Measurements from ENCODE around the gene LGALS1. TPM values are rescaled to one million over a fixed set of nuclear protein-coding genes. Genes with fewer than 3 reads are reported as not detected.

Gene LGALS1
- total RNA-seq, 2 experiments from 2014 or later: 85.1 to 93.7 TPM

DNA sequence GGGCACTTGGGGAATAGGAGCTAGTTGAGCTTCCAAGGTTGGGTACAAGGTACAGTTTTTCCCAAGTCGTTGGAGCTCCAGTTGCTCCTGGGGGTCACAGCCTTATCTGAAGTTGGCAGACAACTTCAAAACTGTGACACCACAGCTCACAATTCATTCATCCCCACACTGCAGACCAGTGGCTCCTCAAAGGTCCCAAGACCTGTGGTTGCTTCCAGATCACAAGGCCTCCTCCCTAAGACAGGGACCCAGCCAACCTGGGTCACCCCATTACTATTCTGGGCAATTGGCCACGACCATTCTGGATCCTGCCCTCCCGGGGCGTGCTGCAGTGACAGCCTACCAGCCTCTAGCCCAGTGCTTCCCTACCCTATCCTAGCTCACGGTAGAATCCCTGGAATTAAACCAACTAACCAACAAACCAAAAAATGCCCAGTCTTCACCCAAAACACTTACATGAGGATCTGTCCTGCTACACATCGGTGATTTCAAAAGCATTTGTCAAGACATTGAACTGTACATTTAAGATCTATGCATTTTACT, 17.8 kb upstream of the LGALS1 start:
- ATAC-seq (ENCODE audit: poor library complexity) (no peak), DNase-seq (no peak)
- Mint-ChIP-seq H3K4me1 (ENCODE audit: low read depth) (peaks cover 44% of the 10 kb centered on the region), H3K4me3 (peak overlapping the region; percentile 91), H3K27ac (peak overlapping the region; percentile 91), H3K9me3 (no peaks in the 10 kb centered on the region), H3K36me3 (ENCODE audit: low read depth) (peaks cover 40% of the 10 kb centered on the region), H3K27me3 (no peaks in the 10 kb centered on the region)
- Histone ChIP-seq H3K4me3 (ENCODE audit: low read length) (peak overlapping the region; percentile 52), H3K36me3 (ENCODE audit: insufficient read depth, low read length) (peaks cover 20% of the 10 kb centered on the region), H3K27ac (ENCODE audit: low read depth in 1 of 2, low read length in 2 of 2) (peak overlapping the region; percentile 48 to 78), H3K9me3 (ENCODE audit: control insufficient read depth in 1 of 2, insufficient read depth in 1 of 2, low read length in 2 of 2) (no peaks in the 10 kb centered on the region), H3K27me3 (ENCODE audit: control insufficient read depth in 1 of 2, insufficient read depth in 2 of 2, low read length in 2 of 2) (no peaks in the 10 kb centered on the region), H3K4me1 (ENCODE audit: insufficient read depth, low read length) (peaks cover 35% of the 10 kb centered on the region)
- intact Hi-C loops (cut with DNase I, micrococcal nuclease): loop anchor here (1.0 to 2.0 kb wide), 3 partner anchors 15 to 20 kb away; no protein-coding TSS in a partner anchor
- TF ChIP-seq, protein P1, sequence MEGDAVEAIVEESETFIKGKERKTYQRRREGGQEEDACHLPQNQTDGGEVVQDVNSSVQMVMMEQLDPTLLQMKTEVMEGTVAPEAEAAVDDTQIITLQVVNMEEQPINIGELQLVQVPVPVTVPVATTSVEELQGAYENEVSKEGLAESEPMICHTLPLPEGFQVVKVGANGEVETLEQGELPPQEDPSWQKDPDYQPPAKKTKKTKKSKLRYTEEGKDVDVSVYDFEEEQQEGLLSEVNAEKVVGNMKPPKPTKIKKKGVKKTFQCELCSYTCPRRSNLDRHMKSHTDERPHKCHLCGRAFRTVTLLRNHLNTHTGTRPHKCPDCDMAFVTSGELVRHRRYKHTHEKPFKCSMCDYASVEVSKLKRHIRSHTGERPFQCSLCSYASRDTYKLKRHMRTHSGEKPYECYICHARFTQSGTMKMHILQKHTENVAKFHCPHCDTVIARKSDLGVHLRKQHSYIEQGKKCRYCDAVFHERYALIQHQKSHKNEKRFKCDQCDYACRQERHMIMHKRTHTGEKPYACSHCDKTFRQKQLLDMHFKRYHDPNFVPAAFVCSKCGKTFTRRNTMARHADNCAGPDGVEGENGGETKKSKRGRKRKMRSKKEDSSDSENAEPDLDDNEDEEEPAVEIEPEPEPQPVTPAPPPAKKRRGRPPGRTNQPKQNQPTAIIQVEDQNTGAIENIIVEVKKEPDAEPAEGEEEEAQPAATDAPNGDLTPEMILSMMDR (IDR thresholded peaks at IDR 0.05): no peak
- ChIA-PET CTCF (interaction anchor here (0.8 to 5.6 kb wide), 10 partner anchors 14 to 90 kb away, joined by 3 to 63 read pairs (median 5); partner anchors contain the start of gene LGALS1), POLR2A (interaction anchor here (0.9 to 9.8 kb wide), 20 partner anchors 8 to 882 kb away, joined by 3 to 256 read pairs (median 6); partner anchors contain the start of genes ANKRD54, GCAT, GGA1 and IFT27)

DNA sequence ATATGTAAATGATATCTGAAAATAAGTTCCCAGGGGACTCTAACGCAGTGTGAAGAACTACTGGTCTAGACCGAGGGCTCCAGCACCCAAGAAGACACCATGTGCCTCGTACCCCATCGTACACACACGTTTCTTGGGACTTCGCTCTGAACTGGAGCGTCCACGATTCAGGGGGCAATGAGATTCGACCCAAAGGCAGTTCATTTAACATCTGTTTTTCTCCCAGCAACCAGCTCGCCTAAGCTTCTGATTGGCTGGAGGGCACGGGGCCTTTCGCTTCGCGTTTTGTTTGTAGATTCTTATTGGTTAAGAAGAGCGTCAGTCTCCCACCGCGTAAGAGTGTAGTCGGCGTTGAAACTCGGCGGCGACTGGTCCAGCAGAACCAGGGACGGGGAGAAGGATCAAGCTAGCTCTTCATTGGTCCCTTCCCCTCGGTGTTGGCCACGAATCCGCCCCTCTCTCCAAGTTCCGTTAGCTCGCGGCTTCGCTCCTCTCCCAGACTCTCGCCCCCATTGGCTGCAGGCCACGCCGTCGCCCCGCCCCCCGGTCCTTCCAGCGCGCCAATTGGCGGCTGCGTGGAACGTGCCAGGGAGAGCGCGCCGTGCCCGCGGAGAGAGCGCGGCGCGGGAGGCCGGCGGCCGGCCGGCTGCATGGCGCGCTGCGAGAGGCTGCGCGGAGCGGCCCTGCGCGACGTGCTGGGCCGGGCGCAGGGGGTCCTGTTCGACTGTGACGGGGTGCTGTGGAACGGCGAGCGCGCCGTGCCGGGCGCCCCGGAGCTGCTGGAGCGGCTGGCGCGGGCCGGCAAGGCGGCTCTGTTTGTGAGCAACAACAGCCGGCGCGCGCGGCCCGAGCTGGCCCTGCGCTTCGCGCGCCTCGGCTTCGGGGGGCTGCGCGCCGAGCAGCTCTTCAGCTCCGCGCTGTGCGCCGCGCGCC, 17.0 kb upstream of the LGALS1 start, which contains the start of gene PDXP:
Gene PDXP, plus strand, starts transcription at position 591 of the 933 bp plus-strand sequence. Its CDS starts 60 bp downstream, at position 651.
- DNase-seq: peak; percentile 96 to 99 (median 99)
- CTCF ChIA-PET: interaction anchor here (0.9 to 5.6 kb wide), 8 partner anchors 13 to 91 kb away, joined by 3 to 63 read pairs (median 6); partner anchors contain the start of gene LGALS1
- H3K27me3 Mint-ChIP-seq: no peaks in the 10 kb centered on the region
- TF ChIP-seq, protein P1 (IDR thresholded peaks at IDR 0.05): no peak
- no peaks in the 10 kb centered on the region for H3K27me3 ChIP-seq (ENCODE audit: control insufficient read depth in 1 of 2, insufficient read depth in 2 of 2, low read length in 2 of 2)
- peaks cover 35% of the 10 kb centered on the region for H3K4me1 ChIP-seq (ENCODE audit: insufficient read depth, low read length)
- H3K9me3 Mint-ChIP-seq: no peaks in the 10 kb centered on the region
- POLR2A ChIA-PET: interaction anchor here (0.6 to 9.8 kb wide), 22 partner anchors 8 to 882 kb away, joined by 3 to 256 read pairs (median 6); partner anchors contain the start of genes ANKRD54, GCAT, GGA1 and IFT27
- H3K4me3 Mint-ChIP-seq: peak within 1 kb of the TSS; percentile 91
- peak within 1 kb of the TSS; percentile 65 for H3K4me3 ChIP-seq (ENCODE audit: low read length)
- no peaks in the 10 kb centered on the region for H3K9me3 ChIP-seq (ENCODE audit: control insufficient read depth in 1 of 2, insufficient read depth in 1 of 2, low read length in 2 of 2)
- peak within 1 kb of the TSS; percentile 91 for H3K27ac Mint-ChIP-seq
- H3K36me3 ChIP-seq (ENCODE audit: insufficient read depth, low read length): peaks cover 13% of the 10 kb centered on the region
- H3K4me1 Mint-ChIP-seq (ENCODE audit: low read depth): peaks cover 44% of the 10 kb centered on the region
- ATAC-seq (ENCODE audit: poor library complexity): peak; percentile 94
- peaks cover 33% of the 10 kb centered on the region for H3K36me3 Mint-ChIP-seq (ENCODE audit: low read depth)
- H3K27ac ChIP-seq (ENCODE audit: low read depth in 1 of 2, low read length in 2 of 2): peak within 1 kb of the TSS; percentile 48 to 78
- intact Hi-C loops (cut with DNase I, micrococcal nuclease): loop anchor here (1.0 to 2.0 kb wide), 3 partner anchors 16 to 19 kb away; no protein-coding TSS in a partner anchor

Data from CD4-positive, alpha-beta T cell (primary cell).